Pancreas (tissue), 10 donors: Measurements from ENCODE around the gene PRDM1. TPM values are rescaled to one million over a fixed set of nuclear protein-coding genes. Genes with fewer than 3 reads are reported as not detected.

Source experiments
- ATAC-seq, 4 donors: fragments of 200-7000 bp; cut with Tn5 transposase; one replicate each; pipeline versions ENCODE4 v1.8.0 to v1.9.1; 2020; ENCODE audit warnings: mild to moderate bottlenecking in 4 of 4, moderate library complexity in 4 of 4
- DNase-seq, 6 donors: peaks; one replicate each; pipeline ENCODE4 v3.0.0-alpha.2; 2020
- FAIRE-seq: peaks from 2 replicates; lab custom pipeline; 2012; peaks lifted over from hg19 to GRCh38; lab: Jason Lieb, UNC
- H3K27ac ChIP-seq, 4 donors: fragments of 200-600 bp; sonication (generic); 1 replicate in 3 of 4; 2 replicates in 1 of 4; pipeline versions ENCODE4 v1.5.0 to v1.8.0; 2020
- H3K27me3 ChIP-seq, 4 donors: fragments of 200-600 bp; one replicate each; pipeline ENCODE4 v1.8.0; 2021
- H3K36me3 ChIP-seq, 3 donors: fragments of 200-600 bp; sonication (generic) in 1 of 3; one replicate each; pipeline versions ENCODE4 v1.5.0 to v1.8.0; 2020 to 2021
- H3K4me1 ChIP-seq, 3 donors: fragments of 200-600 bp; one replicate each; pipeline ENCODE4 v1.8.0; 2021
- H3K4me3 ChIP-seq, 4 donors: fragments of 200-600 bp; sonication (generic) in 2 of 4; one replicate each; pipeline versions ENCODE4 v1.5.0 to v1.8.0; 2020 to 2021
- H3K9me3 ChIP-seq, 4 donors: fragments of 200-600 bp; one replicate each; pipeline ENCODE4 v1.8.0; 2021
- CTCF ChIP-seq, 4 donors: fragments of 200-600 bp; sonication (generic) in 3 of 4; IDR thresholded peaks; one replicate each; pipeline versions ENCODE4 v1.5.0 to v1.8.0; 2021; ENCODE audit warnings: antibody characterized with exemption in 4 of 4
- WGBS, 2 donors: extraction: QIAGEN DNeasy Blood & Tissue Kit; methylation state at CpG; one replicate each; pipeline ENCODE4 v1.1.7; 2013; 5-methylcytosine and 5-hydroxymethylcytosine counted together
- intact Hi-C, 3 donors: fragments of 100-400 bp; cut with DNase I; formaldehyde crosslinking; loops; one replicate each; pipeline versions ENCODE4 v1.11.1 to v1.14.2; 2022
- polyA plus RNA-seq, 2 donors: library from polyadenylated mRNA; stranded (reverse); fragments of 200-250 nt; gene quantifications; one replicate each; pipeline ENCODE4 v1.2.3, GENCODE V29; 2013
- total RNA-seq, 6 donors: library from RNA; stranded (reverse); fragmentation: NEBNext Ultra II Directional in 4 of 6; extraction: Animal tissue kit (Norgen Biotek cat#: 25700) in 4 of 6; gene quantifications; one replicate each; pipeline versions ENCODE4 v1.2.1 to v1.2.4, GENCODE V29; 2021 to 2023
- donor health status: healthy with polysubstance abuse.
- donor health status: DM: no; HTN: no; CAD: no; lungs with moderate emphysema.
- donor health status: DM: no; HTN: no; CAD: no.
- donor health status: control.
- donor health status: control.
- donor health status: Bipolar disorder and iron deficiency.
- donor health status: DM: yes; HTN: yes; CAD: no.
- donor health status: DM: no; HTN: no; CAD: no.
- donor health status: DM: no; HTN: no; CAD: no.
- donor health status: DM: yes; HTN: yes; CAD: no.

PRDM1 gene
- total and polyA plus RNA-seq, 8 donors: 0.30 to 5.5 (median 0.96) TPM

DNA sequence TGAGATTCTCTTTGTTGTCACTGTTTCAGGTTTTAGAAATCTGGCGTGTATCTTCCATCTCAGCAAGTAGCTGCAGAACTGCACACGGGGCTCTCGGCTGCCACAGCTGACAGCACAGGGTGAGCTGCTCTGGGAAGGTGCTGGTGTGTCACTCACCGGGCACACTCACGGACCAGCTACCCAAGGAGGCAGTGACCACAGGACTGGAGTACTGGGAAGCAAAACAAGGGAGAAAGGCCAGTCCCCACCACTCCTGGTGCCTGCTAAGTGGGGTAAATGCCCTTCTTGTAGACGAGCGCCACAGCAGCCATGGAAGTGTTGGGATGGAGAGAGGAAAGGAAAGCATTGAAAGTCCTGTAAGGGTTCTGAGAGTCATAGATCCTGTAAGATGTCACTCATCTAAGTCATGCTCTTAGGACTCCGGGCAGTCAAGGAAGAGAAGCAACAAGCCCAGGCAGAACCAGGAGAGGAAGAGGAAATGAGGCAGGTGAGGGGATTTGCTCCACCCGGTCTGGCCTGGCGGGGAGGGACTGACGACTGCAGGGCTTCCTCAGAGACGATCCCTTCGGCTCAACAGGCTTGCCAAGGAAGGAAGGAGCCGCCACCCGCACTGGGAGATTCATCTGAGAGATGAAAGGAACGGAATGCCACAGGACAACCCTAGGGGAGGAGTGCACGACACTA, 48.1 kb downstream of the PRDM1 start:
- 80% methylated on average over 17 of the region's 17 CpGs for WGBS, 2 donors
- Histone ChIP-seq H3K27me3 (no peaks in the 10 kb centered on the region), H3K36me3 (no peaks in the 10 kb centered on the region), H3K9me3 (no peaks in the 10 kb centered on the region), H3K4me3 (no peak overlapping the region), H3K4me1 (no peaks in the 10 kb centered on the region), H3K27ac (no peak overlapping the region)
- FAIRE-seq: no peak
- no peak for DNase-seq
- ATAC-seq: no peak
- no peak for TF ChIP-seq CTCF (IDR thresholded peaks at IDR 0.05)
- intact Hi-C loops: no loop called here

- Histone ChIP-seq H3K4me1 (no peaks in the 10 kb centered on the region), H3K36me3 (no peaks in the 10 kb centered on the region), H3K27ac (no peak overlapping the region), H3K27me3 (no peaks in the 10 kb centered on the region), H3K9me3 (no peaks in the 10 kb centered on the region), H3K4me3 (no peak overlapping the region)
- FAIRE-seq (no peak), DNase-seq (no peak), ATAC-seq (no peak)
- intact Hi-C loops: no loop called here
- 68 to 74% methylated on average over 18 of the region's 18 CpGs for WGBS, 2 donors
- TF ChIP-seq CTCF (IDR thresholded peaks at IDR 0.05): no peak
These were observed 48.9 kb downstream of the PRDM1 start for GRCh38 chr6:106134906-106135634.

- DNase-seq: no peak
- no peak overlapping the region for H3K27ac ChIP-seq
- no peaks in the 10 kb centered on the region for H3K27me3 ChIP-seq
- no peak for ATAC-seq
- no peak for TF ChIP-seq CTCF (IDR thresholded peaks at IDR 0.05)
- WGBS, 2 donors: 77 to 82% methylated on average over 16 of the region's 16 CpGs
- no peak for FAIRE-seq
- H3K9me3 ChIP-seq: no peaks in the 10 kb centered on the region
- H3K4me1 ChIP-seq: no peaks in the 10 kb centered on the region
- H3K4me3 ChIP-seq: no peak overlapping the region
- intact Hi-C loops: no loop called here
- no peaks in the 10 kb centered on the region for H3K36me3 ChIP-seq
These were observed 49.9 kb downstream of the PRDM1 start for GRCh38 chr6:106135911-106136571.

GRCh38 chr6:106136845-106137244, 50.7 kb downstream of the PRDM1 start:
- no peaks in the 10 kb centered on the region for H3K9me3 ChIP-seq
- H3K36me3 ChIP-seq: no peaks in the 10 kb centered on the region
- 92 to 93% methylated on average over 5 of the region's 5 CpGs for WGBS, 2 donors
- no peak for TF ChIP-seq CTCF (IDR thresholded peaks at IDR 0.05)
- no peak overlapping the region for H3K4me3 ChIP-seq
- FAIRE-seq (no peak), ATAC-seq (no peak), DNase-seq (no peak)
- H3K27ac ChIP-seq: no peak overlapping the region
- no peaks in the 10 kb centered on the region for H3K27me3 ChIP-seq
- H3K4me1 ChIP-seq: no peaks in the 10 kb centered on the region
- intact Hi-C loops: no loop called here
